K562 (cell line): ENCODE measurements around the gene ZDHHC8. TPM values are rescaled to one million over a fixed set of nuclear protein-coding genes. Genes with fewer than 3 reads are reported as not detected.

Source experiments
- BRCA1 ChIP-seq, 2 experiments: fragments of 450-650 bp in 1 of 2; sonication (generic) in 1 of 2; formaldehyde crosslinking in 1 of 2; IDR thresholded peaks; 2 replicates each; pipeline versions ENCODE4 v1.5.0 to v1.6.1; 2017 to 2020; ENCODE audit warnings: mild to moderate bottlenecking in 1 of 2, missing genetic modification reagents in 1 of 2
- CBFB ChIP-seq: sonication (generic); formaldehyde crosslinking; IDR thresholded peaks from 2 replicates; pipeline ENCODE4 v1.4.0; 2020; ENCODE audit warnings: mild to moderate bottlenecking, missing genetic modification reagents
- CBX1 ChIP-seq: sonication (generic); IDR thresholded peaks from 2 replicates; pipeline ENCODE4 v1.6.1; 2016; ENCODE audit warnings: antibody characterized with exemption, low read depth, mild to moderate bottlenecking
- DMBX1 ChIP-seq: fragments of 250-450 bp; sonication (Bioruptor Pico); IDR thresholded peaks from 2 replicates; pipeline ENCODE4 v1.8.0; 2022; ENCODE audit warnings: inconsistent platforms, mild to moderate bottlenecking, moderate library complexity, borderline replicate concordance
- EGR1 ChIP-seq: fragments of 450-650 bp; conservative IDR thresholded peaks from 2 replicates; pipeline ENCODE4 v1.6.1; 2017; ENCODE audit warnings: mild to moderate bottlenecking
- EHMT2 ChIP-seq: fragments of 450-650 bp; IDR thresholded peaks from 2 replicates; pipeline ENCODE4 v1.6.1; 2018; ENCODE audit warnings: antibody characterized with exemption
- KDM2B ChIP-seq: fragments of 250-450 bp; sonication (Bioruptor Pico); IDR thresholded peaks from 2 replicates; pipeline ENCODE4 v1.8.0; 2021; ENCODE audit warnings: mild to moderate bottlenecking, moderate library complexity
- MXD1 ChIP-seq: fragments of 250-450 bp; sonication (Bioruptor Pico); IDR thresholded peaks from 2 replicates; pipeline ENCODE4 v1.8.0; 2021; ENCODE audit warnings: borderline replicate concordance, mild to moderate bottlenecking, moderate library complexity; ENCODE audit not compliant: poor library complexity, severe bottlenecking
- NRF1 ChIP-seq, 2 experiments: fragments of 450-650 bp; IDR thresholded peaks in 1 of 2; conservative IDR thresholded peaks in 1 of 2; 2 replicates each; pipeline ENCODE4 v1.6.1; 2014; ENCODE audit warnings: mild to moderate bottlenecking in 2 of 2
- OTX1 ChIP-seq: fragments of 450-650 bp; formaldehyde crosslinking; IDR thresholded peaks from 2 replicates; pipeline ENCODE4 v1.4.0; 2022; ENCODE audit warnings: mild to moderate bottlenecking
- SMC3 ChIP-seq: conservative IDR thresholded peaks from 2 replicates; pipeline ENCODE4 v1.6.1; 2011; ENCODE audit warnings: low read depth, low read length, improper control_type of control experiment; ENCODE audit not compliant: insufficient read depth
- SREBF1 ChIP-seq: fragments of 150-350 bp; IDR thresholded peaks from 2 replicates; pipeline ENCODE4 v1.6.1; 2014; ENCODE audit warnings: antibody characterized with exemption, low read depth, low read length, borderline replicate concordance
- STAG1 ChIP-seq: sonication (generic); formaldehyde crosslinking; IDR thresholded peaks from 2 replicates; pipeline ENCODE4 v1.5.0; 2020; ENCODE audit warnings: missing genetic modification reagents, borderline replicate concordance
- ZBTB7A ChIP-seq: IDR thresholded peaks from 2 replicates; pipeline ENCODE4 v1.6.1; 2011; ENCODE audit warnings: low read depth, mild to moderate bottlenecking, low read length, moderate library complexity, borderline replicate concordance; ENCODE audit not compliant: control insufficient read depth
- ZNF143 ChIP-seq: sonication (generic); formaldehyde crosslinking; IDR thresholded peaks from 2 replicates; pipeline ENCODE4 v1.9.0; 2022; ENCODE audit warnings: mild to moderate bottlenecking, missing genetic modification reagents
- polyA plus RNA-seq, 8 experiments: library from polyadenylated mRNA; depleted of rRNA in 4 of 8; stranded (reverse) in 5 of 8; unstranded in 3 of 8; fragments of >200 nt; fragmentation: Nextera tagmentation in 2 of 8; fragmentation: Illumina TruSeq in 1 of 8; extraction: Ambion mirVana in 2 of 8; extraction: Trizol in 1 of 8; gene quantifications; 2 replicates each; pipeline versions ENCODE4 v1.2.1 to v1.2.3, GENCODE V29; 2011 to 2014; ENCODE audit warnings: inconsistent platforms in 1 of 8, missing spikeins in 1 of 8
- total RNA-seq, 7 experiments: library from RNA; depleted of rRNA in 6 of 7; stranded (reverse); fragments of >200 nt in 6 of 7; fragmentation: Illumina TruSeq in 2 of 7; extraction: Trizol in 2 of 7; gene quantifications; 2 replicates each; pipeline versions ENCODE4 v1.2.1 to v1.2.3, GENCODE V29; 2011 to 2021; ENCODE audit warnings: low replicate concordance in 1 of 7
- TF ChIP-seq, protein P1 (sequence below), 3 experiments: IDR thresholded peaks in 2 of 3; conservative IDR thresholded peaks in 1 of 3; 2 replicates each; pipeline ENCODE4 v1.5.1; 2011 to 2012; ENCODE audit warnings: low read length in 3 of 3, mild to moderate bottlenecking in 3 of 3, control low read depth in 2 of 3, improper control_type of control experiment in 1 of 3, inconsistent platforms in 1 of 3, low read depth in 1 of 3, mixed read lengths in 1 of 3, moderate library complexity in 1 of 3; ENCODE audit not compliant: insufficient read depth in 2 of 3
- TF ChIP-seq, protein P2 (sequence below): IDR thresholded peaks from 2 replicates; pipeline ENCODE4 v1.6.1; 2011; ENCODE audit warnings: borderline replicate concordance, low read depth, mild to moderate bottlenecking, moderate library complexity, low read length; ENCODE audit not compliant: insufficient read depth, poor library complexity, severe bottlenecking
- TF ChIP-seq, protein P3 (sequence below): sonication (generic); formaldehyde crosslinking; IDR thresholded peaks from 2 replicates; pipeline ENCODE4 v1.9.0; 2022; ENCODE audit warnings: mild to moderate bottlenecking, missing genetic modification reagents
- TF ChIP-seq, protein P4 (sequence below): fragments of 450-650 bp; formaldehyde crosslinking; IDR thresholded peaks from 2 replicates; pipeline ENCODE4 v1.4.0; 2022; ENCODE audit warnings: missing genetic modification characterization

ZDHHC8 gene
- total and polyA plus RNA-seq, 9 of the 15 experiments (the other 6 are each of a cell fraction or from before 2014, with no cell fraction given) = 0.04 to 109 (median 16.4) TPM

DNA sequence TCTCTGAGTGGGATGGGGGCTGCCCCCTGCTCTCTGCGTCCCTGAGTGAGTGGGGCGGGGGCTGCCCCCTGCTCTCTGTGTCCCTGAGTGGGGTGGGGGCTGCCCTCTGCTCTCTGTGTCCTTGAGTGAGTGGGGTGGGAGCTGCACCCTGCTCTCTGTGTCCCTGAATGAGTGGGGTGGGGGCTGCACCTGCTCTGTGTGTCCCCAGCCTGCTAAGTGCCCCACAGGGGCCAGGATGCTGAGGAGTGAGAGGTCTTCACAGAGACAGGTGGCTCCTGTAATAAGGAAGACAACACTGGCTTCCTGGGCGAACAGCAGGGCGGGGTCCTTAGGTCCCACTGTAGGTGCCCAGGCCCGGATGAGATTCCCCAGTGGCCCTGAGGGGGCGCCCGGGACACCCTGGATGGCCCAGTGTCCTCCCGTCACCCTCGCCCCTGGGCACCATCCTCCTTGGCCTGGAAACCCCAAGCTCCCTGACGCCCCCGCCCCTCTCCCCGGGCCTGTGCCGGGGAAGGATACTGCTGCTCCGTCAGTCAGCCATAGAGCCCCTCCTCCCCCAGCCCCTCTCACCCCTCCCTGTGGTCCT is 23.1 kb downstream of the ZDHHC8 start (continued):
- TF ChIP-seq CBFB (CRISPR knock-in tag) (peak; percentile 73; the same call in 1 of the 2 replicates), KDM2B (CRISPR knock-in tag) (no peak), ZNF143 (CRISPR knock-in tag) (0 out of 2 replicates have a peak, but pooled peaks have one; percentile 21), SMC3 (0 out of 2 replicates have a peak, but pooled peaks have one; percentile 5), EGR1 (peak; percentile 18; the same call in 1 of the 2 replicates), DMBX1 (CRISPR knock-in tag) (no peak), ZBTB7A (peak; percentile 28; the same call in 1 of the 2 replicates), CBX1 (no peak), BRCA1 (IDR thresholded peaks at IDR 0.05) (no peak), BRCA1 (CRISPR knock-in tag; IDR thresholded peaks at IDR 0.05) (0 out of 2 replicates have a peak, but pooled peaks have one; percentile 54), NRF1 (conservative IDR thresholded peaks at IDR 0.05 in 1 of 2, IDR thresholded peaks at IDR 0.05 in 1 of 2) (no peak), STAG1 (CRISPR knock-in tag) (0 out of 2 replicates have a peak, but pooled peaks have one; percentile 52), OTX1 (CRISPR knock-in tag) (no peak), SREBF1 (no peak), EHMT2 (no peak), MXD1 (no peak)
- TF ChIP-seq, protein P1, sequence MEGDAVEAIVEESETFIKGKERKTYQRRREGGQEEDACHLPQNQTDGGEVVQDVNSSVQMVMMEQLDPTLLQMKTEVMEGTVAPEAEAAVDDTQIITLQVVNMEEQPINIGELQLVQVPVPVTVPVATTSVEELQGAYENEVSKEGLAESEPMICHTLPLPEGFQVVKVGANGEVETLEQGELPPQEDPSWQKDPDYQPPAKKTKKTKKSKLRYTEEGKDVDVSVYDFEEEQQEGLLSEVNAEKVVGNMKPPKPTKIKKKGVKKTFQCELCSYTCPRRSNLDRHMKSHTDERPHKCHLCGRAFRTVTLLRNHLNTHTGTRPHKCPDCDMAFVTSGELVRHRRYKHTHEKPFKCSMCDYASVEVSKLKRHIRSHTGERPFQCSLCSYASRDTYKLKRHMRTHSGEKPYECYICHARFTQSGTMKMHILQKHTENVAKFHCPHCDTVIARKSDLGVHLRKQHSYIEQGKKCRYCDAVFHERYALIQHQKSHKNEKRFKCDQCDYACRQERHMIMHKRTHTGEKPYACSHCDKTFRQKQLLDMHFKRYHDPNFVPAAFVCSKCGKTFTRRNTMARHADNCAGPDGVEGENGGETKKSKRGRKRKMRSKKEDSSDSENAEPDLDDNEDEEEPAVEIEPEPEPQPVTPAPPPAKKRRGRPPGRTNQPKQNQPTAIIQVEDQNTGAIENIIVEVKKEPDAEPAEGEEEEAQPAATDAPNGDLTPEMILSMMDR (IDR thresholded peaks at IDR 0.05 in 2 of 3, conservative IDR thresholded peaks at IDR 0.05 in 1 of 3; ENCODE audit: insufficient read depth in 2 of 3, low read depth in 1 of 3, low read length in 3 of 3) = peak; percentile 49 to 63 (median 52)
- TF ChIP-seq, protein P2, sequence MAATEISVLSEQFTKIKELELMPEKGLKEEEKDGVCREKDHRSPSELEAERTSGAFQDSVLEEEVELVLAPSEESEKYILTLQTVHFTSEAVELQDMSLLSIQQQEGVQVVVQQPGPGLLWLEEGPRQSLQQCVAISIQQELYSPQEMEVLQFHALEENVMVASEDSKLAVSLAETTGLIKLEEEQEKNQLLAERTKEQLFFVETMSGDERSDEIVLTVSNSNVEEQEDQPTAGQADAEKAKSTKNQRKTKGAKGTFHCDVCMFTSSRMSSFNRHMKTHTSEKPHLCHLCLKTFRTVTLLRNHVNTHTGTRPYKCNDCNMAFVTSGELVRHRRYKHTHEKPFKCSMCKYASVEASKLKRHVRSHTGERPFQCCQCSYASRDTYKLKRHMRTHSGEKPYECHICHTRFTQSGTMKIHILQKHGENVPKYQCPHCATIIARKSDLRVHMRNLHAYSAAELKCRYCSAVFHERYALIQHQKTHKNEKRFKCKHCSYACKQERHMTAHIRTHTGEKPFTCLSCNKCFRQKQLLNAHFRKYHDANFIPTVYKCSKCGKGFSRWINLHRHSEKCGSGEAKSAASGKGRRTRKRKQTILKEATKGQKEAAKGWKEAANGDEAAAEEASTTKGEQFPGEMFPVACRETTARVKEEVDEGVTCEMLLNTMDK = peak; percentile 58
- TF ChIP-seq, protein P3, sequence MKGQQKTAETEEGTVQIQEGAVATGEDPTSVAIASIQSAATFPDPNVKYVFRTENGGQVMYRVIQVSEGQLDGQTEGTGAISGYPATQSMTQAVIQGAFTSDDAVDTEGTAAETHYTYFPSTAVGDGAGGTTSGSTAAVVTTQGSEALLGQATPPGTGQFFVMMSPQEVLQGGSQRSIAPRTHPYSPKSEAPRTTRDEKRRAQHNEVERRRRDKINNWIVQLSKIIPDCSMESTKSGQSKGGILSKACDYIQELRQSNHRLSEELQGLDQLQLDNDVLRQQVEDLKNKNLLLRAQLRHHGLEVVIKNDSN = 0 out of 2 replicates have a peak, but pooled peaks have one; percentile 38
- TF ChIP-seq, protein P4, sequence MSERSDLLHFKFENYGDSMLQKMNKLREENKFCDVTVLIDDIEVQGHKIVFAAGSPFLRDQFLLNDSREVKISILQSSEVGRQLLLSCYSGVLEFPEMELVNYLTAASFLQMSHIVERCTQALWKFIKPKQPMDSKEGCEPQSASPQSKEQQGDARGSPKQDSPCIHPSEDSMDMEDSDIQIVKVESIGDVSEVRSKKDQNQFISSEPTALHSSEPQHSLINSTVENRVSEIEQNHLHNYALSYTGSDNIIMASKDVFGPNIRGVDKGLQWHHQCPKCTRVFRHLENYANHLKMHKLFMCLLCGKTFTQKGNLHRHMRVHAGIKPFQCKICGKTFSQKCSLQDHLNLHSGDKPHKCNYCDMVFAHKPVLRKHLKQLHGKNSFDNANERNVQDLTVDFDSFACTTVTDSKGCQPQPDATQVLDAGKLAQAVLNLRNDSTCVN (CRISPR knock-in tag) = no peak
- TF ChIP-seq, all 486 proteins: peak for 15
